GM12891 (cell line): ENCODE results near the gene SLAMF6.

Source experiments
- POLR2A ChIP-seq: IDR thresholded peaks from 2 replicates; pipeline ENCODE4 v1.6.1; 2011; ENCODE audit warnings: low read depth, low read length, control low read depth
- POLR2AphosphoS5 ChIP-seq: IDR thresholded peaks from 2 replicates; pipeline ENCODE4 v1.6.1; 2011; ENCODE audit warnings: low read depth, low read length, control low read depth

DNA sequence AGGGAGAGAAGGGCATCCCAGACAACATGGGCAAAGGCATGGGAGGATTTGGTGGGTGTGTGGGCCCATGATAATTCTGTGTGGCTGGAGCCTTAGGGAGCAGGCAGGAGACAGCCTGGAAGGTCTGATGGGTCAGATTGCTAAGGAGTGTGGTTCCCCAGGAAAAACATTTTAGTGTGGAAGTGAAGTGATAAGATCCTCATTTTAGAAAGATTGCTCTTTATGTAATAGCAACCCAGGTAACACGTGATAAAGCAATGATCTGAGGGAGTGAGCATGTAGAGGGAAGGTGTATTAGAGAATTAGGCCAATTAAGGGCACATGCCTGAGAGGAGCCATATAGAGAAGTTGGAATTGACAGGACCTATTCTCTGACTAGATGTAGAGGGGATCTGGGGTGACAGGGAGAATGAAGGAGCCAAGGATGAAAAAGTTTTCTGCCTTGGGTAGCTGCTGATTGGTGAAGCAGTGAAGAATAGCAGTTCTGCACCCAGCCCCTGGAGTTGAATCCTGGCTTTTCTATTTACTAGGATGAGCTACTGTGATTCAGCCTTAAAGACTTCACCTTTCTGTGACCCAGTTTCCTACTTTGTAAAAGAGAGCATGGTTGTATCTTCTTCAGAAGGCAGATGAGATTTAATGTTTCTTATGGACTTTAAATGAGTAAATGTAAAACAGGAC lies 18.7 kb upstream of the SLAMF6 start:
- no peak for TF ChIP-seq POLR2A
- TF ChIP-seq POLR2AphosphoS5, result no peak
